Stimulated activated CD4-positive, alpha-beta T cell treated with anti-CD3 and anti-CD28 coated beads, Interleukin-15, amount 100 ng/mL, for 48 hours (primary cell): ENCODE measurements around the gene NFATC4.
"Not testable (repeated sequence)": the region's sequence is repeated elsewhere in the genome, so short reads cannot be mapped to it uniquely, and the experiment has no call there.

ENCODE experiments used
- DNase-seq, 2 donors: peaks; one replicate each; pipeline ENCODE4 v3.0.0-alpha.2; 2020; ENCODE audit warnings: low read depth in 2 of 2

NFATC4 gene

DNA sequence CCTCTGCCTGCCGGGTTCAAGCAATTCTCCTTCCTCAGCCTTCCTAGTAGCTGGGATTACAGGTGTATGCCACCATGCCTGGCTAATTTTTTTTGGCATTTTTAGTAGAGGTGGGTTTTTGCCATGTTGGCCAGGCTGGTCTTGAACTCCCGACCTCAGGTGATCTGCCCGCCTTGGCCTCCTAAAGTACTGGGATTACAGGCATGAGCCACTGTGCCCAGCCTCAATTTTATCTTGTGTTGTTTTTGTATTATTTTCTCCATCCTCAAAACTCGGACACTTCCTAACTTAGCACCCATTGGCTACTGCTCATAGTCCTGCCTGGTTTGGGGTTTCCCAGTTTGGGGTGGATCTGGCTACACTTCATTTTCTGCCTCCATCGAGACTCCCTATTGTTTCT lies 19.6 kb downstream of the NFATC4 start:
- DNase-seq, result not testable (repeated sequence)

DNA sequence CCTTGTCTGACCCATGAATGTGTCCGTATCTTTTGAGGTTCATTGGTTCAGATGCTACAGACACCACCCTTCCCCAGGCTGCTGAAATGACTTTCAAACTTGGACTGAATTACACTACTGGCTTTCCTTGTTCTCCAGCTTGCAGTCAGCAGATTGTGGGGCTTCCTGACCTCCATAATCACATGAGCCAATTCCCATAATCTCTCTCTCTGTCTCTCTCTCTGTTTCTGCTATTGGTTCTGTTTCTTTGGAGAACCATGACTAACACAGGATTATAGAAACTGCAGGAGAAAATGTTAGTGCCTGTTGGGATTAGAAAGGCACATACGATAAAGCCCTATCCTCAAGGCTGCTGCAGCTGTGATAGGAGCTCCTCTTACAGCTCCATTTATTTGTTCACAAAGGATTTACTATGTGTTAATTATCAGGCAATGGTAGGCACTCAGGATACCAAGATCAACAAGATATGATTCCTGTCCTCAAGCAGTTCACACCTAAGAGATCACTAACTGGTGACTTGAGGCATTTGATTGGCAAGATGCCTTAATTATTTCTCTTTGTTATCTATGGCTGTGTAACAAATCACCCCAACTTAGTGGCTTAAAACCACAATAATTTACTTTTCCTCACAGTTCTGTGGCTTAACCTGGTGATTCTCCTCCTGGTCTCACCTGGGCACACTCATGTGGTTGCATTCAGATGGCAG lies 20.6 kb downstream of the NFATC4 start:
- no peak for DNase-seq

DNA sequence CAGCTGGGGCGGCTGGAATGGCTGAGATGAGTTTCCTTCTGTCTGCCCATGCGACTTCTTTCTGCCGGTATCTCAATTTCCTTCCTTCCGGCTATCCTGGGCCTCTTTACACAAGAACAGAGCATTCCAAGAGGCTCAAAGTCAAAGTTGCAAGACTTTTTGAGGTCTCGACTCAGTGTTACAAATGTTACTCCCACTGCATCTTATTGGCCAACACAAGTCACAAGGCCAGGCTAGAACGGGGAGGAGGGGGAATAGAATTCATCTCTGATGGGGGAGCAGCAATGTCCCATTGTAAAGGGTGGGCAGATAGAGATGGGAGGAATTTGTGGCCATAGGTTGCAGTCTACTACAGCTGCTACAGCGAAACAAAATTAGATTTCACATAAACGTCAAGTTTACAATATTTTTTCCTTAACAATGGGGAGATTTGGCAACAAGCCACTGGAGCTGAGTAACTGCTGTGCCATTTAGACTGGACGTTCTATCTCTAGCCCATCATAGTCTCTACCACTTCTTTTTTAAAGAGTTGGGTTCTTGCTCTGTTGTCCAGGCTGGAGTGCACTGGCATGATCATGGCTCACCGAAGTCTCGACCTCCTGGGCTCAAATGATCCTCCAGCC lies 21.4 kb downstream of the NFATC4 start:
- no peak for DNase-seq

DNA sequence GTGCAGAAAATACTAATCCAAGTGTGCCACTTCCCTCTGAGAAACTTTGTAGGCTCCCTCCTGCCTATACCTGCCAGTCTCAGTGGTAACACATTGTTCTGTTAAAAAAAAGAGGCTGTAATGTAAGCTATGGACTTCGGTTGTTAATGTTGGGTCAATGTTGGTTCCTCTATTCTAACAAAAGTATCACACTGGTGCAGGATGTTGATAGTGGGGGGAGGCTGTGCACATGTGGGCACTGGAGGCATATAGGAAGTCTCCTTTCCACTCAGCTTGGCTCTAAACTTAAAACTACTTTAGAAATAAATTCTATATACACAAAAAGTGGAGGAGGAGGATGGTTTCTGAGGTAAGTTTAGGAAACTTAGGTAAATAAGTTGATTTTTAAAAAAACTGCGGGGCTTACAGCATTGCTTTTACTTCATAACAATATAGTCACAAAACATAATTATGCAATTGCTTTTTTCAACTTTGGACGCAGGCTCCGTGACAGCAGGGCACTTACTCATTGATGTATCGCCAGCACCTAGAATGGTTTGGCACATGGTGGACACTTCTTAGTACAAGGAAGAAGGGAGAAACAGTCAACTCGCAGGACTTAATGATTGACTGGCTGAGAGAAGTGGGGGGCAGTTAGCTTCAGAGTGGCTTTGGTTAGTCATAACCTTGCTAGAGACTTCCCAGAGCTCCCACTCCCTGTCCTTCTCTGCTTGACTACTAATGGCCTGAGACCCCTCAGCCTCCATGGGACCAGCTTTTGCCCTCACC lies 22.9 kb downstream of the NFATC4 start:
- DNase-seq, result no peak

DNA sequence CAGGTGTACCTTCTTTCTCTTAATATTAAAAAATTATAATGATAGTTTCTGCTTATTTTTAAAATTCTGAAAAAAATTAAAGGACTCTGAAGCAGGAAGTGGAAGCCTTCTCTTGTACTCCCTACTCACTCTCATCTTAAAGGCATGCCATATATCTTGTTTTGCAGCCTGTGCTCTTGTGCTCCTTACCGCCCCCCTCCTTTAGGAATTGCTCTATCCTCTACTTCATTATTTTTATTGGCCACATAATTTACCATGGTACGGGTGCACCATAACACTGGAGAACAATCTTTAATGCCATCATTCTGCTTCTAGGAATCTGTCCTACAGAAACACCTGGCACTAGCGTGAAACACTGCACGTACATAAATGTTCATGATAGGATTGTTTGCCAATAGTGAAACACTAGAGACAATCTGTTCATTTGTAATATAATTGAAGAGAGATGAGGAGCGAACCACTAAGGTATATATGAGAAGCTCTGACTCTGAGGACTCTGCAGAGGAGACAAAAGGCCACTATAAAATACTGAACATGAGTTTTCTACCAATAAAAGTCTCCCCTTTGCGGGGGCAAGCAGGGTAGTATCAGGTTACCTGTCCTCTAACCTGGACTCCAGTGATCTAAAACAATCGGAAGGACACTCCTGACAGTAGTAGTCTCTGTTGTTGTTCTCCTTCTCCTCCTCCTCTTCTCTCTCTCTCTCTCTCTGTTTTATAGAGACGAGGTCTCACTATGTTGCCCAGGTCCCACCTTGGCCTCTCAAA lies 24.5 kb downstream of the NFATC4 start:
- no peak for DNase-seq

DNA sequence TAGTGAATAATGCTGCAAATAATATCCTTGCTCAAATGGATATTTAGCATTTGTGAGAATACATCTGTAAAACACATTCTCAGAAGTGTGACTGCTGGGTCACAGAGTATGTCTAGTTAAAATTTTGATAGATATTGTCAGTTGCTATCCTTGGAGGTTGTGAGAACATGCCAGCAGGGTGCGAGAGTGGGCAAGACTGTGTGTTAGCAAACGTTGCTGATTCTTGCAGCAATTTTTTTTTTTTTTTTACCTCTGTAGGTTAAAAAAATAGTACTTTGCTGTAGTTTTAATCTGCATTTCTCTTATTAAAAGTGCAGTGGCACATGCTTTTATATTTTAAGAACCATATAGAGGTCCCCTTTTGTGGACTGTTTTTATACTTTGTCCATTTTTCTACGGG lies 26.3 kb downstream of the NFATC4 start:
- DNase-seq, result no peak

DNA sequence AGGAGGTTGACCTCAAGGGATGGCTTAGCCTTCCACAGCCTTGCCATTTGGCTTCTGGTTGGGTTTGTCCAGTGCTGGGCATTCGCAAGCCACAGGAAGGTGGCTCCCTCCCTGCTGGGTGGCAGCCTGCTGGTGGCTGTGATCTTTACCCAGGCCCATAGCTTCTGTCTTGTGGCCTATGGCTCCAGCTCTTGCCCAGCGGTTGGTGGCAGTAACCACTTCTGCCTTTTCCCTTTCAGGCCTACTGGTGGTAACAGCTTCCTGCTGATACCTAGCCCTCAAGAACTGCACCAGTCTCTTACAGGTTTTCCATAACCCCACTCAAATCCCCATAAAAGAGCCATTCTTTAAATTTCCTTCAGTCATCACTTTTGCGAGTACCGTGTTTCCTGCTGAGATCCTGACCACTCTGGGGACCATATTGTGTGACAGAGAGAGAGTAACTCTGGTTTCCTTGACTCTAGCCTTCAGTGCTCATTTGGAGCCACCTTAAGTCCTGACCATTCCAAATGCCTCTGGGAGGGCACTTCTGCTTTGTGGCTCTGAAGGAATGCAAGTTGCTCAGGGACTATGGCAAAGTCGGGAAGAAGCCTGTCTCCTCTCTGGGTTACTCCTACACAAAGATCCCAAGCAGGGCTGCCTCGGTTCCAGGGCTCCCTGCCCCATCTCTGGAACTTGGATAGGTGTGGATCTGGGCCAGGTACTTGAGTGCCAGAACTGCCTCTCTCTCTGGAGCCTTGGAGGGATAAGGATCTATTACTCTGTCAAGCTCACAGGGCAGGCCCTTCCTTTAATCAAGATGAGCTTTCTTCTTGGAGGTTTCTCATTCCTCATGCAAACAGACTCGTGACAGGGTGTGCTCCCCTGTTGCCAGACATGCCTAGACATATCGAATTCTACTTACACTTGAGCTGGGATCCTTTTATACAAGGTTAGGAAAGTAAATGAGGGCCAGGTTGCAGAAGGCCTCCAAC lies 27.9 kb downstream of the NFATC4 start:
- no peak for DNase-seq

DNA sequence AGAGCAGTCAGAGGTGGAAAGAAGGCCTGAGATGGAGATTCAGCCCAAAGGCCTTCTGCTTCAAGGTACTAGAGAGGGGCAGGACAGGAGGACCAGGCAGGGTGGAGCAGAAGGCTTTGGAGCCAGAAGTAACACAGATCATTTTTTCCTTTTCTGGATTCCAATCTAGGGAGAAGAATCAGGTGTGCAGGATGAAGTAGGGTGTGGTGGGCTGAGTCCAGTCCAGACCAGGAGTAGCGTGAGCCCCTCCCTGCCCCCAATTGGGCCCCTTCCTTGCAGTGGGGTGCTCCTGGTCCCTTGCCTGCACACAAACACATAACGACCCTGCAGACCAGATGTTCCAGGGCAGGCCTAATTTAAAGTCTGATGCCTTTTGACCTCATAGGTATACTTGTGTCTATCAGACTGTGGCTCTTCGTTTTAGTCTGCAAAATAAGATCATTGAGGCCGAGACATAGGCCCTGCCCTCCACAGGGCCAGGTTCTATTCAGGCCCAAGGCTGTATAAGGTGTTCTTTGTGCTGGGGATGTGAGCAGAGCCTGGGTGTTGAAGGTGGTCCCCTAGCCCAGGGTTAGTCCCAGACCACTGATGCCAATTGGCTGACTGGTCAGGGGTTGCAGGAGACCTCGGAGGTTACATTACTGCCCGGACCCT lies 29.8 kb downstream of the NFATC4 start:
- DNase-seq, result no peak

DNA sequence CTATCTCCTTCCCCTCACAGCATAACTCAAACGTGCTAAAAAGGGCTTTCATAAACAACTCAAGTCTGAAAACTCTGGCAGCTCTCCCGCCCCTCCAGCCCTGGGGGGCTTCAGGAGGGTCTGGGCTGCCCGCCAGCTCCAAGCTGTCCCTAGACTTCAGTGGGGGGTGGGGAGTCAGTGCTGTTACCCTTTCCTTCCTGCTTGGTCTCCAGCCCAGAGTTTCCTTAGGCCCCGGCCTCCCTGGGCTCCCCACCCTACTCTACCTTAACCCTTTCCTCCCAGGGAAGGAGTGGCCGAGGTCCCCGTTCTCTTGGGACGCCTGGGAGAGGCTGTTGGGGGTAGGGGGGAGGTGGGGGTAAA lies 30.3 kb downstream of the NFATC4 start:
- no peak for DNase-seq

DNA sequence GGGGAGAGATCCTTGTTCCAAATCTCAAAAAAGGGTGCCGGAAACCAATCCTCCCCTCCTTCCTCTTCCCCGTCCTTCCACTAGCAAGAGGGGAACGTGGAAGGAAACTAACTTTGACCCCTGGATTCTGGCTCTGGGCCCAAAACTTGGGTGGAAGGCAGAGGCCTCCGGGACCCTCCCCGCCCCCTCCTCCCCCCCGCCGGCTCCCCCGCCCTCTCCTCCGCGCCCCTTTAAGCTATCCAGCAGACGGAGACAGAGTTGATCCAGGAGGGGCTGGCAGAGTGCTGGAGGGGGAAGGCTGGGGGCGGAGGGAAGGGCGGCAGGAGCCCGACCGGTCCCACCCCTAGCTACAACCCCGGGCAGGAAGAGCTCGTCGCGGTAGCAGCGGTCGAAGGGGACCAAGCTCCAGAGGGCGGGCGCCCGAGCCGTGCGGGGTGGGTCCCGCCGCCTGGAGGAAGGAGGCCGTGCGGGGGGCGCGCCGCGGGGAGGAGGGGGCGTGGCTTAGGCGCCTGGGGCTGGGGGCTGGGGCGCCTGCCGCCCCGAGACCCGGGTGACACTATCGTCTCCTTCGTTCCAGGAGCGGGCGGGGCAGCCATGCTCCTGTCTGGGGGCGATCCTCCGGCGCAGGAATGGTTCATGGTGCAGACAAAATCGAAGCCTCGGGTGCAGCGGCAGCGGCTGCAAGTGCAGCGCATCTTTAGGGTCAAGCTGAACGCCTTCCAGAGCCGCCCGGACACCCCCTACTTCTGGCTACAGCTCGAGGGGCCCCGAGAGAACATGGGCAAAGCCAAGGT lies 30.9 kb downstream of the NFATC4 start, which contains the start of gene NYNRIN:
TSS of gene NYNRIN (plus strand) at position 351 of the 794 bp plus-strand sequence. CDS start at position 595, 244 bp downstream.
- no peak for DNase-seq

DNA sequence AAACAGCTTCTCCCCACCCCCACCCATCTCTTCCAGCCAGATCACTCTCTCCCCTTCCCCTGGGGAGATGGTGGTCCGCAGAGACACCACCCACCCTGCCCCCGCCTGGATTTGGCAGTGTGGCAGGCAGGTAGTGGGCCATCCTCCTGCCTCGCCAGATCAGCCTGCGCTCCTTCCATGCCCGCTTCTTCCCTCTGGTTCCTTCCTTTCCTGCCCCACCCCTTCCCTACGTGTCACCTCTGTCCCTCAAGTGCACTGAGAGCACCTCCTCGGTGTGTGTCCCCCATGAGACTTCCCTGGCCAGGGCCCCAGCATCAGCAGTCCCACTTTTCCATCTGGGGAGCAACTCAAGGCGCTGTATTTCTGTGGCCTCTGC lies 31.5 kb downstream of the NFATC4 start:
- DNase-seq, result no peak

DNA sequence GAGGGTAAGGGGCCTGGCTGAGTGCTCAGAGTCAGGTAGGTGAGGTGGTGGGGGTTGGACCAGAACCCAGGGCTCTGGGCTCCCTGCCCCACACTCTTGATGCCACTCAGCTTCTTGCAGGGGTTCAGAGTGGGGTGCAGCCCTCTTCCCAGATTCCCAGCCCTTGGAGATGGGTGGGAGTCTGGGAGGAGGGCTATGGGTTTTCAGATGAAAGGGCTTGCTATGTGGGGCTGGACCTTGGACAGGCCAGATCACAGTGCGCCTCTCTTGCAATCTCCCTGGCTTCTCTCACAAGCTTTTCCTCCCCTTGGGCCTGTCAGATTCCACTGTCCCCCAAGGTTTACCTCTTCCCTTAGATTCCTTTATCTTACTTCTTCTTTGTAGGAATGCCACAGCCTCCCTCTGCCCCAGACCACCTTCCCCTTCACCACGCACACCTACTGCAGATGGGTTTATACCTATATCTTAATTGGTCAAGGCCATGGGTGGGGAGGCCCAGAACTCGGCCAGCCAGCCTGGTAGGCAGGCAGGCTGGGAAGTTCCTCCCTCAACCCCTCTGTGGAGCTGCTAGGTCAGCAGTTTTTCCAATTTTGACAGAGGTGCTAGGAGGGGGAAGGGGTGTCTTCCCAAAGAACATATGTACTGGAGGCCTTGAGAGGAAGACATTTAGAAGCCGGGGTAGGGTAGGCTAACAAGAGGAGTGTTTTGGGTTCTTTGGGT lies 32.2 kb downstream of the NFATC4 start:
- no peak for DNase-seq

DNA sequence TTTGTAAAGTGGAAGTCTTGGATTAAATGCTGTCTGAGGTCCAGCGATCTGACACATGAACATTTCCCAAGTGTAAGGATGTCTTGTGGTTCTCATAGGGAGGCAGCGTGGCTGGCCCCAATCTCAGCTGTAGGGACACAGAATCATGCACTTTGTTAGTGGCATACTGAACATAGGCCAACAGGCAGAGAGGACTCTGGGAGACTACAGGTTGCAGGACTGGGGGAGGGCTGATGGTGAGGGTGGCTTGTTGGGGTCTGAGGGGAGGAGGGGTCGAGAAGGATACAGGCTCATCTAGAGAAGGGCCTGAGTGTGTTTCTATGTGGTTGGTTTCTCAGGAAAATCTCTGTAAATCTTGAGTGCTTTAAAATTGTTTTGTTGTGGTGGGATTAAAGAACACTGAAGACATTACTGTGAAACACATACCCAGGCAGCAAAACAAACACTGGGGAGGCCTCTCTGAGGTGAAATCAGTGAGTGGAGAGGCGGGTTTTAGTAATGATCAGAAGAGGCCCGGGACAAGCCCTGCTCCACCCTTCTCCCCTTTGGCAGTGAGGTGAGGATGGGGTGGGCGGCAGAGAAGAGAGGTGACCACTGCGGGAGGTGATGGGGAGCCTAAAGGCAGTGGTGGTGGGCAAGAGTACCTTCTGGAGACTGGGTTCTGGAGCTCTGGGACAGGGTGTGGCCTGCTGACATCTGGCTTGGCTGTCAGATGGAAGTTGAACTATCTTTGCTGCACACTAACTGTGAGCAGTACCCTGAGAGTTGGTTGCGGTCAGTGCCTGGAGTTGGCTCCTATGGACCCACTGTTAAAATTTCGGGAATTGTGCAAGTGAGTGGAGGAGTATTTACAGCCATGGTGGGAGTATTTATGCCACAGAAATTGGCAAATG lies 34.1 kb downstream of the NFATC4 start:
- no peak for DNase-seq

DNA sequence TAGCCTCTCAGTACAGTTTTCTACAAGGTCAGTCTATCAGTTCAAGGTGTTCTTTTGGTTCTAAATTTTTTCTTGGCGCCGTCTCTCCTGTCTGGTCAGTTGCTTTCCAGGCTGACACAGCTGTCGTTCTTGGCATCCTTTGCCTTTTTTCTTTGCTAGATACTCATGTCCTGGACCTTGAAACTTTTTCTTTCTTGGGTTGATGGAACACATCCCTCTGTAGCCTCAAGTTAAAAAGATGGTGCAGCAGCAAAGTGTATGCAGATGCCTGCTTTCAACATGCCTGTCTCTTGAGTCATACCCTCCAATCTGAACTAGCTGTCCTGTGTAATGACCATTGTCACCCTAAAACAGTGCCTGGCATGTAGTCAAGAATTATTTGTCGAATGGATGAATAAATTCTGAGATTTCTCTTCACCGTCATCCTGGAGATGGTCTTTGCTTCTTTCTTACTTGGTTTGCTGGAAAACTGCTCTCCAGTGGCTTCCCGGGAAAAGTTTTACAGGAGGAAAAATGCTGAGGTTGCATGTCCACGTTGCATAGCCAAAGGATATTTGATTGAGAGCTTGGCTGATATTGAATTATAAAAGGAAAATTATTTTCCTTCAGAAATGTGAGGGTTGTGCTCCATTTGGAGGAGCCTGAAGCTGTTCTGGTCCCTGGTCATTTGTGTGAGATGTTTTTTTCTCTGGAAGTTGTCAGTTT lies 35.5 kb downstream of the NFATC4 start:
- no peak for DNase-seq

DNA sequence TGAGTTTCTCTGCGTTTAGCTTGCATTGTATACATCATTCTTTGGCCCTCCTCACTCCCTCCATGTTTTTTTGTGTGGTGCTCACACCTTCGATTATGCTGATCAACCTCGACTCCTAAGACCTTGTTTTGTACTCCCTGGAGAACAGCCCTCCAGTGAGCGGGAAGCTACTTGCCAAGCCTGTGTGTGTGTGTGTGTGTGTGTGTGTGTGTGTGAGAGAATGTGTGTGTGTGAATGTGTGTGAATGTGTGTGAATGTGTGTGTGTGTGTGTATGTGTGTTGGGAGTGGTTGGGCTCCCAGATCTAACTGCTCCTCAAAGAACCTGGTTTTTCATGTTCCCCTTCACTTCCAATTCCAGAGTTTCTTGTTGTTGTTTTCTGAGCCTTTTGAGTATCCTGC lies 36.8 kb downstream of the NFATC4 start:
- DNase-seq, result no peak

DNA sequence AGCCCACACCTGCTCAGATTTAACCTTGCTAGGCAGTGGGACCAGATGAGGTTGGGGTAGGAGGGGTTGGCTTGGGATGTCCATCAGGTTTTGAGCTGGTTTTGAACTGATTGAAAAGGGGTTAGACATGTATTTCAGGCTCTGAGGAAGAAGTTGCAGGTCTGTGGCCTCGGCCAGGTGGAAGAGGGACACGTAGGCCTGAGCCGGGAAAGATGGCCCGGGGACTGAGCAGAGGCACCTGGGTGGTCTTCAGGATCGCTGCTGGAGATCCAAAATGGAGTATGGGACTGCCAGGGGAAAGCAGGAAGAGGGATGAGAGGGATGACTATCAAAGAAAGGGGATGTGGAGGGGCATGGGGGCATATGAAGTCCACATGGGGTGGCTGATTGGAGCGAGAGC lies 38.4 kb downstream of the NFATC4 start:
- DNase-seq, result no peak

DNA sequence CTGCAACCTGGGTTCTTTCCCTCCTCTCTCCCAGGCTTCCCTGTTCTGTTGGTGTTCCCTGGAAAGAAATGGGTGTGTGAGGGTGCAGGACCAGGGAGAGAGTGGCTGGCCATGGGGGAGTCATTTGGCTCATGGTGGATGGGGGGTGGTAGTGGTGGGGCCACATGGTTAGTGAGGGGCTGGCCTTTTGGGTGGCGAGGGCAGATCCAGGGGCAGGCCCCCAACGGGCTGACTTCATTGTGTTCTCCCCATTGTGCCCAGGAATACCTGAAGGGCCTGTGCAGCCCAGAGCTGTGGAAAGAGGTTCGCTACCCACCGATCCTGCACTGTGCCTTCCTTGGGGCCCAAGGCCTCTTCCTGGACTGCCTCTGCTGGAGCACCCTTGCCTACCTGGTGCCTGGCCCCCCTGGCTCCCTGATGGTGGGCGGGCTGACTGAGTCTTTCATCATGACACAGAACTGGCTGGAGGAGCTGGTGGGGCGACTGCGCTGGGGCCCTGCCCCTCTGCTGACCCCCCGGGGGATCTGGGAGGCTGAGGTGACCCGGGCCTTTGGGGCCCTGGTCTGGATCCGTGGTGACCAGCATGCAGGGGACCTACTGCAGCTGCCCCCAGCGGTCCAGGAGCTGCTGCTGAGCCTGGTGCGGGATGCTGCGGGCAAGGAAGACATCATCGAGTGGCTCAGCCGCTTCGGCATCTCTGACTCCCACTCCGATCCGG lies 39.8 kb downstream of the NFATC4 start:
- DNase-seq, result no peak
